ENCODE measurements around the gene NOX4.
"Not testable (repeated sequence)": the region's sequence is repeated elsewhere in the genome, so short reads cannot be mapped to it uniquely, and the experiment has no call there.

NOX4 gene

DNA sequence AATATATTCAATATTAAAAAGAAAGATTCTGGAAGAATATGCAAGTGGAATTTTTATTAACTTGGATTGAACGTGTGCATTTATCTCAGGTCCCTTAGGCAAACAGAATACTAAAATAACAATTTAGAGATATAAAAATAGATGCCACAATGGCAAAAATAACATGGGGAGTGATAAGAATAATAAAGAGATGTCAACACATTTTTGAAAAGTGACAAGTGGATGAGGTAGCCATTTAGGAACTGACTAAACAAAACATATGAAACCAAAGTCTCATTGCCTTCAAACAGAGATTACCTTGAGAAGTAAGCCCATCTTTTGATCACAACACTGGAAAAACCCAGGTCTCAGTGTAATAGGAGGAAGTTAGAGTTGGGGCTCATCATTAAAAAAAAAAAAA, 112.2 kb downstream of the NOX4 start:
- not testable (repeated sequence) for H3K27me3 ChIP-seq (ENCODE audit: control insufficient read depth in 3 of 3, insufficient read depth in 3 of 3, low read depth in 1 of 3, low read length in 3 of 3); H3K9ac ChIP-seq (ENCODE audit: low read depth, low read length, poor library complexity); H4K8ac ChIP-seq (ENCODE audit: low read depth, low read length); H2BK5ac ChIP-seq (ENCODE audit: low read length); H3K27ac ChIP-seq (replicated peaks; ENCODE audit: low read length); H3K36me3 ChIP-seq (replicated peaks in 1 of 2; ENCODE audit: control insufficient read depth in 2 of 2, insufficient read depth in 2 of 2, low read length in 2 of 2); H2AFZ ChIP-seq (ENCODE audit: low read length); H3K18ac ChIP-seq (ENCODE audit: low read length); H3K14ac ChIP-seq (ENCODE audit: low read length); H2AK5ac ChIP-seq (ENCODE audit: low read depth, low read length); H2BK12ac ChIP-seq (ENCODE audit: low read length); H3K79me1 ChIP-seq (ENCODE audit: low read depth, low read length); H3K4me1 ChIP-seq (ENCODE audit: control insufficient read depth in 2 of 2, insufficient read depth in 1 of 2, low read depth in 1 of 2, low read length in 2 of 2); H2BK120ac ChIP-seq (ENCODE audit: low read depth, low read length); H3K4ac ChIP-seq (ENCODE audit: low read length); H4K91ac ChIP-seq (ENCODE audit: low read depth, low read length, poor library complexity); H3K9me3 ChIP-seq (replicated peaks in 1 of 2; ENCODE audit: control insufficient read depth in 2 of 2, insufficient read depth in 1 of 2, low read depth in 1 of 2, low read length in 2 of 2); H3K4me2 ChIP-seq (ENCODE audit: insufficient read depth, low read length, poor library complexity, severe bottlenecking); H3K4me3 ChIP-seq (ENCODE audit: low read length in 2 of 2); H2BK15ac ChIP-seq (ENCODE audit: low read length); H3K23ac ChIP-seq (ENCODE audit: low read depth, low read length, poor library complexity); DNase-seq (ENCODE audit: low spot score)
- WGBS, 2 donors (ENCODE audit: extremely low coverage in 2 of 2, insufficient read length in 2 of 2, insufficient replicate concordance in 1 of 2): no CpG with 5 or more reads among the region's 1 CpG

DNA sequence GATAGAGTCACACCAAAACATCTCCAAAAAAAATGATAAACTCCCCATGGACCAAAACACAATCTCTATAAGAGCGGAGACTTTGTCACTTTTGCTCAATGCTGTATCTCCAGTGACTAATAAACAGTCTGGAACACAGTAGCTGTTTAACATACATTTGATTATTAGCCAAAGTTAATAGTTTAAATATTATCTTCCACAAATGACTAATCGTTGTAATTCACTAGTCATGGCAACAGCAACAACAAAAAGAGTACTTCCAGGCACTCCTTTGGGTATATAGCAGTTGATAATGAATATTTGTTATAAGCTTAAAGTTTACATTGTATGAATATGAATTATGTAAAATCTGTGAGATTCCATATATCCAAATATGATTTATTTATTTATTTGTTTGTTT, 121.8 kb downstream of the NOX4 start:
- H3K23ac ChIP-seq (ENCODE audit: low read depth, low read length, poor library complexity); DNase-seq (ENCODE audit: low spot score); H3K4me2 ChIP-seq (ENCODE audit: insufficient read depth, low read length, poor library complexity, severe bottlenecking); H3K4me3 ChIP-seq (ENCODE audit: low read length in 2 of 2); H3K4me1 ChIP-seq (ENCODE audit: control insufficient read depth in 2 of 2, insufficient read depth in 1 of 2, low read depth in 1 of 2, low read length in 2 of 2); H3K9me3 ChIP-seq (replicated peaks in 1 of 2; ENCODE audit: control insufficient read depth in 2 of 2, insufficient read depth in 1 of 2, low read depth in 1 of 2, low read length in 2 of 2); H3K36me3 ChIP-seq (replicated peaks in 1 of 2; ENCODE audit: control insufficient read depth in 2 of 2, insufficient read depth in 2 of 2, low read length in 2 of 2); H3K27me3 ChIP-seq (ENCODE audit: control insufficient read depth in 3 of 3, insufficient read depth in 3 of 3, low read depth in 1 of 3, low read length in 3 of 3); H3K9ac ChIP-seq (ENCODE audit: low read depth, low read length, poor library complexity); H3K79me1 ChIP-seq (ENCODE audit: low read depth, low read length); H2BK5ac ChIP-seq (ENCODE audit: low read length); H4K8ac ChIP-seq (ENCODE audit: low read depth, low read length); H3K14ac ChIP-seq (ENCODE audit: low read length); H2AFZ ChIP-seq (ENCODE audit: low read length); H2BK15ac ChIP-seq (ENCODE audit: low read length); H2BK12ac ChIP-seq (ENCODE audit: low read length); H2AK5ac ChIP-seq (ENCODE audit: low read depth, low read length); H3K4ac ChIP-seq (ENCODE audit: low read length); H3K18ac ChIP-seq (ENCODE audit: low read length); H4K91ac ChIP-seq (ENCODE audit: low read depth, low read length, poor library complexity); H2BK120ac ChIP-seq (ENCODE audit: low read depth, low read length); H3K27ac ChIP-seq (replicated peaks; ENCODE audit: low read length): not testable (repeated sequence)
- no CpG with 5 or more reads among the region's 2 CpGs for WGBS, 2 donors (ENCODE audit: extremely low coverage in 2 of 2, insufficient read length in 2 of 2, insufficient replicate concordance in 1 of 2)

DNA sequence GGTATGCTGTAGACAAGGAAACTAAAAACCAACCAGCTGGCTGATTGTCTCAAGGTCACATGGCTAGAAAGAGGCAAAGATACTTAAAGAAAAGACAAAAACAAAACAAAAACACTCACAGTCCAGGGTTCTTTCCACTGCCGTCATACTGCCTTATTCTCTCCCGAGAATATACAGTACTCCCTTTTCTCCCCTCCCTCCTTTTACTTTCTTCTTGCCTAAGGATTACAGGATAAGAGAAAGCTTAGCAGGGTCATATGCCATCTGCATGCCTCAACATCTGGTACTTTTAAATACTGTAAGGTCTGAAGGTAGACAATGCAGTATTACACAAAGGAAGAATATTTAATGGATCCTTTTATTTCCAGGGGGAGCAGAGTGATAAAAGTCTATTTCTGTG, 126.3 kb downstream of the NOX4 start:
- not testable (repeated sequence) for H3K36me3 ChIP-seq (replicated peaks in 1 of 2; ENCODE audit: control insufficient read depth in 2 of 2, insufficient read depth in 2 of 2, low read length in 2 of 2); H2BK120ac ChIP-seq (ENCODE audit: low read depth, low read length); H2BK5ac ChIP-seq (ENCODE audit: low read length); H3K18ac ChIP-seq (ENCODE audit: low read length); H2BK15ac ChIP-seq (ENCODE audit: low read length); H3K23ac ChIP-seq (ENCODE audit: low read depth, low read length, poor library complexity); H4K91ac ChIP-seq (ENCODE audit: low read depth, low read length, poor library complexity); H3K4me3 ChIP-seq (ENCODE audit: low read length in 2 of 2); H3K9me3 ChIP-seq (replicated peaks in 1 of 2; ENCODE audit: control insufficient read depth in 2 of 2, insufficient read depth in 1 of 2, low read depth in 1 of 2, low read length in 2 of 2); H3K4me2 ChIP-seq (ENCODE audit: insufficient read depth, low read length, poor library complexity, severe bottlenecking); H3K9ac ChIP-seq (ENCODE audit: low read depth, low read length, poor library complexity); H2AK5ac ChIP-seq (ENCODE audit: low read depth, low read length); H4K8ac ChIP-seq (ENCODE audit: low read depth, low read length); H3K79me1 ChIP-seq (ENCODE audit: low read depth, low read length); H2AFZ ChIP-seq (ENCODE audit: low read length); H3K14ac ChIP-seq (ENCODE audit: low read length); H3K4ac ChIP-seq (ENCODE audit: low read length); H3K27me3 ChIP-seq (ENCODE audit: control insufficient read depth in 3 of 3, insufficient read depth in 3 of 3, low read depth in 1 of 3, low read length in 3 of 3); DNase-seq (ENCODE audit: low spot score); H3K27ac ChIP-seq (replicated peaks; ENCODE audit: low read length); H3K4me1 ChIP-seq (ENCODE audit: control insufficient read depth in 2 of 2, insufficient read depth in 1 of 2, low read depth in 1 of 2, low read length in 2 of 2); H2BK12ac ChIP-seq (ENCODE audit: low read length)
- no CpG with 5 or more reads among the region's 2 CpGs for WGBS, 2 donors (ENCODE audit: extremely low coverage in 2 of 2, insufficient read length in 2 of 2, insufficient replicate concordance in 1 of 2)

DNA sequence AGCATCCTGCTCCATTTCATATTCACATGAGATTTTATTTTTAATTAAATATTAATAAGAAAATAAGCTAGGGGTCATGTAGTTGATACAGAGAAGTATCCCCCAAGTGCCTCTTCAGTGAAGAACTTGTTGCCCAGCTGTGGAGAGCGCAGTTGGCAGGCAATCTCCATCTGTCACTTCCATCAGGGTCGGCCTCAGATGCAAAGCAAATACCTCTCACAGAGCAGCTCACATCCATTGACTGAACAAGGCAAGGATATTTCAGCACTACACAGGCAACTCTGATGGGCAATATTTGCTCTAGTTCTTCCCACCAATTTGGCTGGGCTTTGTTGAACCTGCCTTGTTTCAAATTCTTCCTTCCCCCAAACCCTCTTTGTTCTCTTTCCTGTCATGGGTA, 129.4 kb downstream of the NOX4 start:
- no peak overlapping the region for H2BK12ac ChIP-seq (ENCODE audit: low read length)
- DNase-seq (ENCODE audit: low spot score): no peak
- H4K8ac ChIP-seq (ENCODE audit: low read depth, low read length): no peak overlapping the region
- H3K4me1 ChIP-seq (ENCODE audit: control insufficient read depth in 2 of 2, insufficient read depth in 1 of 2, low read depth in 1 of 2, low read length in 2 of 2): no peaks in the 10 kb centered on the region
- H3K18ac ChIP-seq (ENCODE audit: low read length): no peak overlapping the region
- no peak overlapping the region for H2BK120ac ChIP-seq (ENCODE audit: low read depth, low read length)
- H3K4me3 ChIP-seq (ENCODE audit: low read length in 2 of 2): no peak overlapping the region
- no peak overlapping the region for H3K23ac ChIP-seq (ENCODE audit: low read depth, low read length, poor library complexity)
- H3K27ac ChIP-seq (replicated peaks; ENCODE audit: low read length): no peak overlapping the region
- no peak overlapping the region for H3K4ac ChIP-seq (ENCODE audit: low read length)
- no peak overlapping the region for H2BK15ac ChIP-seq (ENCODE audit: low read length)
- H3K4me2 ChIP-seq (ENCODE audit: insufficient read depth, low read length, poor library complexity, severe bottlenecking): no peak overlapping the region
- H2BK5ac ChIP-seq (ENCODE audit: low read length): no peak overlapping the region
- H3K27me3 ChIP-seq (ENCODE audit: control insufficient read depth in 3 of 3, insufficient read depth in 3 of 3, low read depth in 1 of 3, low read length in 3 of 3): no peaks in the 10 kb centered on the region
- no peaks in the 10 kb centered on the region for H3K79me1 ChIP-seq (ENCODE audit: low read depth, low read length)
- no peak overlapping the region for H2AFZ ChIP-seq (ENCODE audit: low read length)
- no peak overlapping the region for H2AK5ac ChIP-seq (ENCODE audit: low read depth, low read length)
- no CpG with 5 or more reads among the region's 2 CpGs for whole genome bisulfite sequencing, 2 donors (ENCODE audit: extremely low coverage in 2 of 2, insufficient read length in 2 of 2, insufficient replicate concordance in 1 of 2)
- H3K9ac ChIP-seq (ENCODE audit: low read depth, low read length, poor library complexity): no peak overlapping the region
- no peak overlapping the region for H4K91ac ChIP-seq (ENCODE audit: low read depth, low read length, poor library complexity)
- no peaks in the 10 kb centered on the region for H3K9me3 ChIP-seq (replicated peaks in 1 of 2; ENCODE audit: control insufficient read depth in 2 of 2, insufficient read depth in 1 of 2, low read depth in 1 of 2, low read length in 2 of 2)
- H3K36me3 ChIP-seq (replicated peaks in 1 of 2; ENCODE audit: control insufficient read depth in 2 of 2, insufficient read depth in 2 of 2, low read length in 2 of 2): no peaks in the 10 kb centered on the region
- H3K14ac ChIP-seq (ENCODE audit: low read length): no peak overlapping the region
